NCI-H345 treated with DMSO at 0.1 percent for 48 hours (cell line): ENCODE measurements around the gene UGT2B7.
"Not testable (repeated sequence)": the region's sequence is repeated elsewhere in the genome, so short reads cannot be mapped to it uniquely, and the experiment has no call there.

Experiments
- DNase-seq: peaks from one replicate; lab custom pipeline; 2025; ENCODE audit not compliant: unreplicated experiment; lab: John Stamatoyannopoulos, UW

The UGT2B7 gene

DNA sequence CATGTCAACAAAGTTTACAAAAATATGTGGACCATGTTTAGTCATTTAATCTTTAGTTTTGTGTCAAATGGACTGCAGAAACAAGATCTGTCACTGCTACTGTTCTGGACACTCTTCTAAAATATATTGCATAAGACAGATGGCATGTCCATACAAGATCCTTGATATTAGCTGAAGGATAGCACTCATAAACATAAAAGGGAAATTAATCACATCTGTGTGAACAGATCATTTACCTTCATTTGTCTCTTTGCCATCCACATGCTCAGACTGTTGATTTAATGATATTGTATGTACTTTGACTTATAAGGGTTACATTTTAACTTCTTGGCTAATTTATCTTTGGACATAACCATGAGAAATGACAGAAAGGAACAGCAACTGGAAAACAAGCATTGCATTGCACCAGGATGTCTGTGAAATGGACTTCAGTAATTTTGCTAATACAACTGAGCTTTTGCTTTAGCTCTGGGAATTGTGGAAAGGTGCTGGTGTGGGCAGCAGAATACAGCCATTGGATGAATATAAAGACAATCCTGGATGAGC, at the start of gene UGT2B7:
Gene UGT2B7, plus strand, starts transcription at position 364 of the 546 bp plus-strand sequence. Its CDS starts 47 bp downstream, at position 411.
- no peak for DNase-seq

DNA sequence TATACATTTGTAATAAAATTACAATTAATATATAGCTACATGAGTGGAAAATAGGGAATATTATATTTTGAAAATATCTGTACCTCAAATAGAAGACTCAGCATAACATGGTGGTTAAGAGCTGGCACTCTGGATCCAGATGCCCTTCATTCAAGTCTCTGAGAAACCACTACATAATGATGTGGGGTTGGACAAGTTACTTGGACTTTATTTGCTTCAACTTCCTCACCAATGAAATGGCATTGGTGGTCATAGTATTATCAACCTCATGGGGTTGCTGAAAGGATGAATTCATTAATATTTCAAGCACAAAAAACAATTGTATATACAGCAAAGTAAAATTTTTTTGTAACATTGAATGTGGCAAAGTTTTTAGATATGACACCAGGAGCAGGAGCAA, 46.4 kb upstream of the UGT2B7 start:
- DNase-seq = no peak

DNA sequence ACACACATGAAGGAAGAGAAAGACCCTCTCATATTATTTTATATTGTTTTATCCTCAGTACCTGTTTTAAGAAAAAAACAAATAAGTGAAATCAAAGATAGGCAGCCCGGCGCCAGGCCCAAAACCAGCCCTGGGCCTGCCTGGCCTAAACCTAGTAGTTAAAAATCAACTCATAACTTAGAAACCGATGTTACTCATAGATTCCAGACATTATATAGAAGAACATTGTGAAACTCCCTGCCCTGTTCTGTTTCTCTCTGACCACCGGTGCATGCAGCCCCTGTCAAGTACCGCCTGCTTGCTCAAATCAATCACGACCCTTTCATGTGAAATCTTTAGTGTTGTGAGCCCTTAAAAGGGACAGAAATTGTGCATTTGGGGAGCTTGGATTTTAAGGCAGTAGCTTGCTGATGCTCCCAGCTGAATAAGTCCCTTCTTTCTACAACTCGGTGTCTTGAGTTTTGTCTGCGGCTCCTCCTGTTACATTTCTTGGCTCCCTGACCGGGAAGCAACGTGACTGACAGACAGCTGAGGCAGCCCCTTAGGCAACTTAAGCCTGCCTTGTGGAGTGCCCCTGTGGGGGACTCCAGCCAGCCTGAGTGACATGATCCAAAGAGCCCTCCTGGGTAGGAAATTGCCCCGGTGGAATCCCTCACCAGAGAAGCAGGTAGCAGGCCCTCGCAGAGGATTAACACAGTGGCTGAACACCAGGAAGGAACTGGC, 45.3 kb upstream of the UGT2B7 start:
- DNase-seq = not testable (repeated sequence)

DNA sequence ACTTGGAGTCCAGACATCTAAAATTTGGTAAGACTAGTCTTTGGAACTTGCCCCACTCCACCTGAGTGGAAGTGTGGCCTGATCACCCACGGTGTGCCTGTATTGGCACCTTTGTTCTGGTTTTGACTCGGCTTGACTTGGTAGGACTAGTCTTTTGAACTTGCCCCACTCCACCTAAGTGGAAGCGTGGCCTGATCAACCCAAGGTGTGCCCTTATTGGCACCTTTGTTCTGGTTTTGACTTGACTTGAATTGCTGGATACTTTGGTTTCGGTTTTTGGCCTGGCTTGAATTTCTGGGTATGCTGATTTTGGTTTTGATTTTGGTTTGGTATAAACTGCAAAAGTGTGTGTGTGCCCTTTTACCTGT, 44.7 kb upstream of the UGT2B7 start:
- no peak for DNase-seq

DNA sequence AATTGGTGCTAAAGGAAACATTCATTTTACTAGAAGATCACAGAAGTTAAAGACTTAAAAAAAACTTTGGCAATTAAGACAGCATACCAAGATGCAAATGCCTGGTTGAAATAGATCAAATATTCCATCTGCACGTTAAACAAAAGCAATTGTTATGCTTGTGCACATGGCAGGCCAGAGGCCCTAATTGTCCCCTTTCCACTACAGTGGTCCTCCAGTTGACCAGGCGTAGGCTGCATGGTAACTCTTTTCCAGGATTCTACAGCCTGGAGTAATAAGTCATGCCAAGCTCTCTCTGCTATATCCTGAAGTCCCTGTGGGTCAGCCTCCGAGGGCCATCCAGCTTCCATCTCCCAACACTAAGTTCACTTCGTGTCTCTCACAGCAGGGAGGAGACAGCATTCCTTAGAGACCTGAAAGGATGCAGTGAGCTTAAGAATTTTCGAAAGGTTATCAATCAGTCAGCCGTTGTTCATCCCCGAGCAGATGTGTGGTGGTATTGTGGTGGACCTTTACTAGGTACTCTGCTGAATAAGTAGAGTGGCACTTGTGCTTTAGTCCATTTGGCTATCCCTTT, 42.9 kb upstream of the UGT2B7 start:
- not testable (repeated sequence) for DNase-seq

DNA sequence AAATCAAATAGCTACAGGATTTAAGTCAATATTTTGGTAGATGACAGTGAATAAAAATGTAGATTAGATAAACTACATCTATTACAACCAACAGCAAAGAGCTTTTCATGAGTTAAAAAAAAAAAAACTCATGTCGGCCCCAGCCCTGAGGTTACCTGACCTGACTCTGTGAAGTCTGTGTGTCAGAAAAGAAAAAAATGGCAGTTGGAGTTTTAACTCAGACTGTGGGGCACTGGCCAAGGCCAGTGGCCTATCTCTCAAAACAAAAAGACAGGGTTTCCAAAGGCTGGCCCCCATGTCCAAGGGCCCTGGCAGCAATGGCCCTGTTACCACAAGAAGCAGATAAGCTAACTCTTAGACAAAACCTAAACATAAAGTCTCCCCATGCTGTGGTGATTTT, 42.2 kb upstream of the UGT2B7 start:
- not testable (repeated sequence) for DNase-seq

DNA sequence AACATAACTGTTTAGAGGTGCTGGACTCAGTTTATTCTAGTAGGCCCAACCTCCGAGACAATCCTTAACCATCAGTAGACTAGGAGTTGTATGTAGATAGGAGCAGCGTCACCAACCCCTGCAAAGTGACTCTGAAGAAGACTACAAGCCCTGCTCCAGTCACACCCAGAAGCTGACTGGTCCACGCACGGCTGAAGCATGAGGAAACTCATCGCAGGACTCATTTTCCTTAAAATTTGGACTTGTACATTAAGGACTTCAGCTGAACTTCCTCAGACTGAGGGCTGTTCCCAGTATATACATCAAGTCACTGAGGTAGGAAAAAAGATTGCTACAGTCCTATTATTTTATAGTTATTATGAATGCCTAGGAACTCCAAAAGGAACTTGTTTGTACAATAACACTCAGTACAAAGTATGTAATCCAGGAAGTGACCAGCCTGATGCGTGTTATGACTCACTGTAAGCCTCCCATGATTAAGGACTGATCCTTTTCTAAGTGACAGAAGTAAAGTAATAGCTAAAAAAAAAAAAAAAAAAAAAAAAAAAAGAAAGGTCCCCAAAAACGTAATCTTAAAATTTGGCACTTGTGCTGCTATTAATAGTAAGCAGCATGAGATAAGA, 41.6 kb upstream of the UGT2B7 start:
- no peak for DNase-seq

DNA sequence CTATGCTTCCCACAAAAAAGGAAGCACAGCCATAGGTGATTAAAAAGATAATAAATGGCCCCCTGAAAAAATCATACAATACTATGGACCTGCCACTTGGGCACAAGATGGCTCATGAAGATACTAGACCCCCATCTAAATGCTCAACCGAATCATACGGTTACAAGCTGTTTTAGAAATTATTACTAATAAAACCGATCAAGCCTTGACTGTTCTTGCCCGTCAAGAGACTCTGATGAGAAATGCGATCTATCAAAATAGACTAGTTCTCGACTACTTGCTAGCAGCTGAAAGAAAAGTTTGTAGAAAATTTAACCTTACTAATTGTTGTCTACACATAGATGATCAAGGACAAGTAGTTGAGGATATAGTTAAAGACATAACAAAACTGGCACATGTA, 40.1 kb upstream of the UGT2B7 start:
- no peak for DNase-seq

DNA sequence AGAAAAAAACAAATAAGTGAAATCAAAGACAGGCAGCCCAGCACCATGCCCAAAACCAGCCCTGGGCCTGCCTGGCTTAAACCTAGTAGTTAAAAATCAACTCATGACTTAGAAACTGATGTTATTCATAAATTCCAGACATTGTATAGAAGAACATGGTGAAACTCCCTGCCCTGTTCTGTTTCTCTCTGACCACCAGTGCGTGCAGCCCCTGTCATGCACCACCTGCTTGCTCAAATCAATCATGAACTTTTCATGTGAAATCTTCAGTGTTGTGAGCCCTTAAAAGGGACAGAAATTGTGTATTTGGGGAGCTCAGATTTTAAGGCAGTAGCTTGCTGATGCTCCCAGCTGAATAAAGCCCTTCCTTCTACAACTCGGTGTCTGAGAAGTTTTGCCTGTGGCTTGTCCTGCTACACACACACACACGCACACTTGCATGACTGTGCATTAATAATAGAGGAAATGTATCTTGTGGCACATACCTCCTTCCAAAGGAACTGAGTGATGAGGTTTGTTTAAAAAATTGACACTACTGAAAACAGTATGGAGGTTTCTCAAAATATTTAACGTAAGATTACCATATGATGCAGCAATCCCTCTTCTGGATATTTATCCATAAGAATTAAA, 39.2 kb upstream of the UGT2B7 start:
- DNase-seq = no peak

DNA sequence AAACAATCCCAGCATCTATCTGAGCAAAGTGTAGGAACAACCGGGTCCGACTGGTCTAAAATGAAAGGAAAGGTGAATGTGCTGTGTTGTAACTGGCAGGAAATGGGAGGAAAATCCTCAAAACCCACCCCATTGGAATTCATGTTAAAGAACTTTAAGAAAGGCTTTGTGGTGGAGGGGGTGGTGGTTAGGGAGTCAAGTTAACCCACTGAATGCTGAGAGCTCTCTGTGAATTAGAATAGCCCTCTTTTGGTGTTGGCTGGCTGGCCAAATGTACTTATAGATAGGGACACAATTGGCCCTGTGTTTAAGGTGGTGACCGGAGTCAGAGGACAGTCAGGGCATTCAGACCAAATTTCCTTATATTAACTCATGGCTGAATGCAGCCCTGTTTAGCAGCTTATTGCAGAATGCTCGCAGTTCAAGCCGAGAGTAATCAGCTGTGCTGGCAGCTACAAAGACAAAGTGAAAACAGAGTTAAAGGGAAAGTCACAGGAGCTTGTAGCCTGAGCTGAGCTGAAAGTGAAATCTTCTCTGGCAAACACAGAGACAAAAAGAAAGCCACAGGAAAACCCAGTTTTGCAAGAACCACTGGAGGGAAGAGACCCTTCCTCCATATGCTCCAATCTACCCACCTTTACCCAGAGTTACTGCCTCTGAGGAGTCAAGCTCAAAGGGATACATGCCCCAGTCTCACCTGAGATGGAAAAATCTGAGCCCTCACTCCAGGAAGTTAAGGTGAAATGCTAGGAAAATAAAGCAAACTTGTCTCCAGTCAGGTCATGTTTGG, 38.5 kb upstream of the UGT2B7 start:
- DNase-seq = no peak

DNA sequence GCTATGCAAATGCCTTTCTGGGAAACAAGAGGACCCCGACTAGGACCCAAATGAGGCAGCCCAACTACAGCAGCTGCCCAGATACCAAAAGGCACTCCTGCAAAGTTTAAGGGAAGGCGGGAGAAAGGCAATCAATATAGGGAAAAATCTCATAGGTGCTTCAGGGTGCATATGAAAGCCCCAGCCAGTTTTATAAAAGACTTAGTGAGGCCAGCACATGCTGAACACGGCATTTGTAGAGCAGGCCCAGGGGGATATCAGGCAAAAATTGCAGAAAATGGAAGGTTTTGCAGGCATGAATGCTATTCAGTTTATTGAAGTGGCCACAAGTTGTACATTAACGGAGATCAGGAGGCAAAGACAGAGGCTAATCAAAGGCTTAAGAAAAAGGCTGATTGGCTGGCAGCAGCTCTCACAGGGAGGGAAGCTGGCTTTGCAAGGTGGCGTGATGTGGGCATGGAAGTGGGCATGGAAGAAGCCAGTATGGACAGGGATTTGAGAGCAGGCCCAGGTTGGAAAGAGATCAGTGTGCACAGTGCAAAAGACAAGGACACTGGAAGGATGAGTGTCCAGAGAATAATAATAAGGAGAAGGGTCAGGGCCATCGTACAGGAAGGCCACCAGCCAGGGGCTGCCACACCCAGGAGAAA, 37.7 kb upstream of the UGT2B7 start:
- DNase-seq = no peak

DNA sequence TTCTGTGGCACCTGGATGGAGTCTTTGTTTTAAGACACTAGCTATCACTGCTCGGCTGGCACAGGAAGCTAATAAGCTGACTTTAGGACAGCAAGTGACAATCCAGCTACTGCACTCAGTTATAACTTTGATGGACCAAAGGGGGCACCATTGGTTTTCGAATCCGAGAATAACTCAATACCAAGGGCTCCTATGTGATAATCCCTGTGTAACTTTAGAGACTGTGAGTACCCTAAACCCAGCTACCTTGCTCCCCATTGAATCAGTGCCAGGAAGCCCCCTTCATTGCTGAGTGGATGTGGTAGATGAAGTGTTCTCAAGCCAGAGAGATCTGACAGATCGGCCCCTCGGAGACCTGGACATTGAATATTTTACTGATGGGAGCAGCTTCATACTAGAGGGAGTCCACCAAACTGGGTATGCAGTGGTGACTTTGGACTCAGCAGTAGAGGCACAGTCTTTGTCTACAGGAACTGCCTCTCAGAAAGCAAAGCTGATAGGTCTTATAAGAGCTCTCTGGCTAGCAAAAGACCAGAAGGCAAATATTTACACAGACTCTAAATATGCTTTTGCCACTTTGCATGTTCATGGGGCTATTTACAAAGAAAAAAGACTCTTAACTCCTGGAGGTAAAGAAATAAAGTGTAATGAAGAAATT, 35.5 kb upstream of the UGT2B7 start:
- no peak for DNase-seq

DNA sequence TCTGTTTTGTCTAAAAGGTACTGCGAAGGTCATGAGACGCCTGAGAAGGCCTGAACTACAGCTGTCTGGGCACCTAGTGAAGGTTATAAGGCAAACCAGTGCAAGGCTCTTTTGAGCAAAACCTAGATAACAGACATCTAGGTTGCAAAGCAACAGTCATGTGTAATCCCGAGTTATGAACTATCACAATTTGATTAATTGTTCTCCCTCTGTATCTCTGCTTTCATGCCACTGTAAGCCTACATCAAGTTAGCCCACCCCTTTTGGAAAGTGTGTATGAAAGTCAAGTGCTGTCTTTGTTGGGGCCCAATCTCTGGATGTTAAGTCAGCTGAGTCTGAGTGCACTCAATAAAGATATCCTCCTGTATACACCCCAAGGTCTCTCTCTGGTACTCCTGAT, 31.9 kb upstream of the UGT2B7 start:
- no peak for DNase-seq

DNA sequence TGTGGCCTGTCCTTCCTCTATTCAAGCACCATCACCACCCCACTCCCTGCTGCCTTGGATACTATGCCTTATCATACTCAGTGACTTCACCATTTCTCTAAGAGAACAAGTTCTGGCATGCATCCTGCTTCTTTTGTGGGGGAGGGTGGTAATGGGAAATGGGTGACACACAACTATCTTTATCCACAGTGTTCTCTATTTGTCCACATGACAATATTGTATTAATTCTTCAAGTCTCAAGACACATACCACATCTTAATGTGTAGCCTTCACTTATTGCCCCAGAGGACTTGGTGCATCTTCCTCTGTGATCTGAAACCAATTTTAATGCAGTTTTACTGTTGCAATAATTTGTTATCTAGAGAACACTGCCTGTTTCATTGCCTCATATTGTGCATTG, 29.3 kb upstream of the UGT2B7 start:
- no peak for DNase-seq

DNA sequence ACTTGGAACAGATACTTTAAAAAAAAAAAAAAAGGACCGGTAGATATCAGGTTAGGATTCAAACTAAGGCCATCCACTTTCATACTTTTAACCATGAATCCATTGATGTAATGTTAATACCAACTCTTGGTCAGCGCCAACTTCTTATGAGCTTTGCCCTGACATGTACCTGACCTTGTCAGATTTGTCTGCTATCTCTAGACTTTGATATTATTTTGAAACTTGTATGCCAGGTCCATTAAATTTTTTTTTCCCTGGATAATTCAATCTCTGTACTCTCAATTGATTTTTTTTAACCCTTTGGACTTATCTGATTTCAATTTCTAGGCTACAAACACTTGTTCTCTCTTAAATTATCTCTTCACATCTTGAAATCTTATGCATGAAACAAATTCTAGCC, 27.2 kb upstream of the UGT2B7 start:
- DNase-seq = no peak

DNA sequence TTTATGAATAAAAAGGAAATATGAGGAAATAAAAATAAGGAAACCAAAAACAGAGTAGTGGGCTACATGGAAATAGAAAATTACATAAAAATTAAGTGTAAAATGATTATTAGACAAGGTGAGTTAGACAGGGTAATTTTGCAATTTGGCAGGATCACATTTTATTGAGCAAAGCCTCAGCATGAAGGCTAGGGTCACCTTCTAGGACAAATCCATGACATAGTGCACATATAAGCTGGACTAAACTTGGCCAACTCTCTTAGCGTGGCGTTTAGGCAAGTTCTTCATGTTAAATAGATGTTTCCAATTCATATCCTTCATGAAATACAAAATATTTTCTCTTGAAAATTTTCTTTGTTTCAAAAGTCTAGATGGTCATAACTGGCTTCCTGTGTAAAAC, 25.7 kb upstream of the UGT2B7 start:
- no peak for DNase-seq

DNA sequence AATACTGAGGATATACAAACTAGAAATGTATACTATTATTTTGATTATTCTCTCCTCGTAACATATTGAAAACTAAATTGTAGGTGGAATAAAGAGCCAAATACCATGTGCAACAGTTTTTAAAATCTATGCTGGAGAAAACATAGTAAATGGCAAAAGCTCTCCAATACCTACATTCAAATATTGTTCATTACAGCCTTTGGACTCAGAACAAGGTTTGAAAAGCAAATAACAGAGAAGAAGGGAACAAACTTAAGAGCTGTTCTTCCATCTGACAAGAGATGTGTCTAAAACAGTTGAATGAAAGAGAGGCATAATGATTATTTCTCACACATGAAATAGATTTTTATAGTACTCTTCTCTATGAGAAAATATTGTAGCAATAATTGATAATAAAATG, 25.0 kb upstream of the UGT2B7 start:
- no peak for DNase-seq

DNA sequence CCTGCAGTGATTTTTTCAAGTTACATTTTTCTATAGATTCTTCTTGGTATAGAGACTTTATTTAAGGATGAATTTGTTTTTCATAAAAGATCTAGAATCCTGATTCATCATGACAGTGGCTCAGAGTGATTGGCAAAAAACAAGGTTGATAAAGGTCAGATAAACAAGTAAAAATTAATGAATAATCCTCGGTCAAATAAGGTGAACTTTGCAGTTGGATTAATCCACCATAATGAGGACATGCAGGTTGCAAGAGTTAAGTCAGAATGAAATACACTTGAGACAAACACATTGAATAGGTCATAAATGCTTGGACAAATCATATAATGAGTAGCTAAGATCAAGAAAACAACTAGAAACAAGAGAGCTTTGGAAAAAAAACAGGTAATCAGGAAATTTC, 22.9 kb upstream of the UGT2B7 start:
- no peak for DNase-seq

DNA sequence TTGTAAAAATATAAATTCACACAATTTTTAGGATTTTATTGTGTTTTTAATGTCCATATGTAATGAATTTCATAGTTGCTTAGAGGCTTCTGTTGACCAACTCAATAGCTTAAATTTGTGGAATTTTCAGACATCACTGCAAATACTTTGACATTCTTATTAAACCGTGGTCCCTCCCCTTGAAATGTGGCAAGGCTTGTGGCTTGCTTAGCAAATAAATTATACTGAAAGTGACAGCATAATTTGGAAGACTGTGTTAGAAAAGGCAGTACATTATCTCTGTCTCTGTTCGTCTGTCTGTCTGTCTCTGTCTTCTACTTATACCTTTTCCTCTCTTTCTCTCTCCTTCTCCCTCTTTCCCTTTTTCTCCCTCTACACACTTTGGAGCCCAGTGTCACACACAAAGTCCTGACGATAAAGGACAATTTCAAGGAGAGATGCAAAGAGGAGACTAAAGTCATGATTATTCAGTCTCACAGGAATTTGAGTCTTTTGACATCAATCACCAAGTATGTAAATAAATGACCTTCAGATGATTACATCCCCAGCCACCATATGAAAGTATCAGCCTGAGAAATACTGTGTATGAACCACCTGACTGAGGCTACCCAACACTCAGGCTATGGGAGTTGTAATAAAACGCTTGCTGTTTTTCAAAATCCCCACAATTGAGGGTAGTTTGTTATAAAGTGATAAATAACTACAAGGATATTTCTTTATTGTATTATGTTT, 21.0 kb upstream of the UGT2B7 start:
- DNase-seq = no peak
